HEK293 (cell line): ENCODE measurements around the gene LMO7.

Experiments
- CTCF ChIA-PET: fragments of 350-600 bp; formaldehyde crosslinking; extraction: SDS; loops from one replicate; lab custom pipeline; 2021; ENCODE audit warnings: antibody characterized with exemption; lab: Yijun Ruan, JAX
- POLR2A ChIA-PET: fragments of 300-600 bp; formaldehyde crosslinking; extraction: SDS; loops from one replicate; lab custom pipeline; 2020; ENCODE audit warnings: antibody characterized with exemption, inconsistent platforms; lab: Yijun Ruan, JAX
- H3K27ac ChIP-seq: fragments of 200-500 bp; sonication (Bioruptor generic); 2 replicates; pipeline ENCODE4 v1.5.1; 2014; ENCODE audit warnings: low read depth, low read length, control low read depth, inconsistent platforms; ENCODE audit errors: extremely low read depth
- H3K36me3 ChIP-seq, 2 experiments: fragments of 200-500 bp in 1 of 2; sonication (Bioruptor generic) in 1 of 2; 1 replicate in 1 of 2; 2 replicates in 1 of 2; pipeline ENCODE4 v1.5.1; 2014 to 2017; ENCODE audit warnings: inconsistent platforms in 2 of 2, low read length in 2 of 2; ENCODE audit not compliant: control insufficient read depth in 2 of 2, insufficient read depth in 1 of 2
- H3K4me1 ChIP-seq: fragments of 200-500 bp; sonication (Bioruptor generic); 2 replicates; pipeline ENCODE4 v1.5.1; 2014; ENCODE audit warnings: mild to moderate bottlenecking, low read length, inconsistent platforms; ENCODE audit not compliant: control insufficient read depth, insufficient read depth
- H3K4me3 ChIP-seq: 2 replicates; pipeline ENCODE4 v1.5.1; 2011; ENCODE audit warnings: low read depth, mild to moderate bottlenecking, control low read depth, low read length, moderate library complexity
- H3K9me3 ChIP-seq: fragments of 200-500 bp; sonication (Bioruptor generic); 2 replicates; pipeline ENCODE4 v1.5.1; 2014; ENCODE audit warnings: low read depth, low read length, inconsistent platforms; ENCODE audit not compliant: control insufficient read depth, insufficient read depth
- GLIS1 ChIP-seq: fragments of 450-650 bp; formaldehyde crosslinking; IDR thresholded peaks from 2 replicates; pipeline ENCODE4 v1.5.1; 2016; ENCODE audit warnings: missing biosample characterization, missing genetic modification characterization
- KLF9 ChIP-seq: fragments of 450-650 bp; formaldehyde crosslinking; IDR thresholded peaks from 2 replicates; pipeline ENCODE4 v1.5.1; 2016; ENCODE audit warnings: missing biosample characterization, missing genetic modification characterization, low read depth
- PRDM2 ChIP-seq: fragments of 450-650 bp; formaldehyde crosslinking; IDR thresholded peaks from 2 replicates; pipeline ENCODE4 v1.5.1; 2016; ENCODE audit warnings: missing biosample characterization, missing genetic modification characterization, borderline replicate concordance
- ZBTB49 ChIP-seq: fragments of 450-650 bp; formaldehyde crosslinking; IDR thresholded peaks from 2 replicates; pipeline ENCODE4 v1.5.1; 2016; ENCODE audit warnings: missing biosample characterization, missing genetic modification characterization, low read depth
- ZNF138 ChIP-seq: fragments of 450-650 bp; formaldehyde crosslinking; IDR thresholded peaks from 2 replicates; pipeline ENCODE4 v1.5.1; 2016; ENCODE audit warnings: missing biosample characterization, missing genetic modification characterization, borderline replicate concordance
- ZNF274 ChIP-seq, 2 experiments: fragments of 200-500 bp in 1 of 2; fragments of 450-650 bp in 1 of 2; sonication (Bioruptor generic) in 1 of 2; formaldehyde crosslinking in 1 of 2; IDR thresholded peaks; 2 replicates each; pipeline versions ENCODE4 v1.5.1 to v1.6.1; 2014 to 2016; ENCODE audit warnings: borderline replicate concordance in 1 of 2, inconsistent platforms in 1 of 2, low read length in 1 of 2, missing biosample characterization in 1 of 2, missing genetic modification characterization in 1 of 2
- ZNF473 ChIP-seq: fragments of 450-650 bp; formaldehyde crosslinking; IDR thresholded peaks from 2 replicates; pipeline ENCODE4 v1.5.1; 2017; ENCODE audit warnings: missing biosample characterization, missing genetic modification characterization
- ZNF707 ChIP-seq: fragments of 450-650 bp; formaldehyde crosslinking; IDR thresholded peaks from 2 replicates; pipeline ENCODE4 v1.5.1; 2016; ENCODE audit warnings: missing biosample characterization, missing genetic modification characterization
- TF ChIP-seq, protein P1 (sequence below): fragments of 450-650 bp; formaldehyde crosslinking; IDR thresholded peaks from 2 replicates; pipeline ENCODE4 v1.5.1; 2016; ENCODE audit warnings: missing biosample characterization, missing genetic modification characterization
- TF ChIP-seq, protein P2 (sequence below): fragments of 450-650 bp; formaldehyde crosslinking; IDR thresholded peaks from 2 replicates; pipeline ENCODE4 v1.5.1; 2016; ENCODE audit warnings: missing biosample characterization, missing genetic modification characterization
- TF ChIP-seq, protein P3 (sequence below): fragments of 450-650 bp; formaldehyde crosslinking; IDR thresholded peaks from 2 replicates; pipeline ENCODE4 v1.5.1; 2016; ENCODE audit warnings: missing biosample characterization, missing genetic modification characterization

LMO7 gene

DNA sequence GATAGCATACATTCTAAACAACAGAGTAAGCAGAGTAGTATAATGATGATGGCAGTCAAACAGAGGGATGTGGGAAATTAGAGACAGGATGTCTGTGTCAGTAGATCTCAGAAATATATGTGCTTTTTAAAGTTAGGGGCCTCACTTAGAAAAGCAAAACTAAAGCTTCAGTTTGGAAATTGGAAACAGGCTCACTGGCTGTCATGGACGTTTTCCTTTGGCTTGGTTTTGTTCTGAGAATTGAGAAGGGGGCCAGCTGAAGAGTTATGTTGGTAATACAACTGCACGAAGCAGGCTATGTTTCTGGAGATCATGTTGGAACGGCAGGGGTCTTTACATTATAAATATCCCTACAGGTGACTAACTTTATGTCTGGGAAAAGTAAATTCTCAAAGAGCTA lies 261.3 kb downstream of the LMO7 start (continued):
- no peak for TF ChIP-seq PRDM2
- no peak for TF ChIP-seq ZNF138 (tag by site-specific recombination)
- no peak for TF ChIP-seq ZNF473 (tag by site-specific recombination)

DNA sequence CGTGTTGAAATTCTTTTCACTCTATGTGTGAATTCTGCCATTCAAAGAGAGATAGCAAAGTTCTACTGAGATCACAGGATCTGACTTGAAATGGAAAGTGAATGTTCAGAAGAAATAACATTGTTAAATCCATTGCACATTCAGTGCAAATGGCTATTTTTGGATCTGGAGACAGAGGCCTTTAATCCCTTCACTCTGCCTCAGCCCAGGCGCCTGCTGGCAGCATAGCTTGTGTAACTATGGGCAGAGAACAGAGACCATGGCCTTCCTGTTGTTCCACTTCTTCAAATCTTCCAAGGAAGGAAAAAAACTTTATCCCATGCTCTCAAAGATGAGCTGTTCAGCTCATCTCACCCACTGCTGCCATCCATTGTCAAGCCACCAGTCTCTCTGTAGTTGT lies 265.4 kb downstream of the LMO7 start:
- CTCF ChIA-PET: no interaction called here

GRCh38 chr13:75902166-75903104 lies 266.3 kb downstream of the LMO7 start:
- no peak overlapping the region for H3K4me3 ChIP-seq
- ChIA-PET CTCF (no interaction called here), POLR2A (no interaction called here)
- H3K9me3 ChIP-seq: no peaks in the 10 kb centered on the region
- H3K4me1 ChIP-seq: no peaks in the 10 kb centered on the region
- no peaks in the 10 kb centered on the region for H3K36me3 ChIP-seq
- H3K27ac ChIP-seq: no peak overlapping the region
- TF ChIP-seq, protein P1, sequence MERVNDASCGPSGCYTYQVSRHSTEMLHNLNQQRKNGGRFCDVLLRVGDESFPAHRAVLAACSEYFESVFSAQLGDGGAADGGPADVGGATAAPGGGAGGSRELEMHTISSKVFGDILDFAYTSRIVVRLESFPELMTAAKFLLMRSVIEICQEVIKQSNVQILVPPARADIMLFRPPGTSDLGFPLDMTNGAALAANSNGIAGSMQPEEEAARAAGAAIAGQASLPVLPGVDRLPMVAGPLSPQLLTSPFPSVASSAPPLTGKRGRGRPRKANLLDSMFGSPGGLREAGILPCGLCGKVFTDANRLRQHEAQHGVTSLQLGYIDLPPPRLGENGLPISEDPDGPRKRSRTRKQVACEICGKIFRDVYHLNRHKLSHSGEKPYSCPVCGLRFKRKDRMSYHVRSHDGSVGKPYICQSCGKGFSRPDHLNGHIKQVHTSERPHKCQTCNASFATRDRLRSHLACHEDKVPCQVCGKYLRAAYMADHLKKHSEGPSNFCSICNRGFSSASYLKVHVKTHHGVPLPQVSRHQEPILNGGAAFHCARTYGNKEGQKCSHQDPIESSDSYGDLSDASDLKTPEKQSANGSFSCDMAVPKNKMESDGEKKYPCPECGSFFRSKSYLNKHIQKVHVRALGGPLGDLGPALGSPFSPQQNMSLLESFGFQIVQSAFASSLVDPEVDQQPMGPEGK: no peak
- TF ChIP-seq GLIS1 (no peak), ZBTB49 (tag by site-specific recombination) (no peak), KLF9 (tag by site-specific recombination) (no peak)
- TF ChIP-seq, protein P2, sequence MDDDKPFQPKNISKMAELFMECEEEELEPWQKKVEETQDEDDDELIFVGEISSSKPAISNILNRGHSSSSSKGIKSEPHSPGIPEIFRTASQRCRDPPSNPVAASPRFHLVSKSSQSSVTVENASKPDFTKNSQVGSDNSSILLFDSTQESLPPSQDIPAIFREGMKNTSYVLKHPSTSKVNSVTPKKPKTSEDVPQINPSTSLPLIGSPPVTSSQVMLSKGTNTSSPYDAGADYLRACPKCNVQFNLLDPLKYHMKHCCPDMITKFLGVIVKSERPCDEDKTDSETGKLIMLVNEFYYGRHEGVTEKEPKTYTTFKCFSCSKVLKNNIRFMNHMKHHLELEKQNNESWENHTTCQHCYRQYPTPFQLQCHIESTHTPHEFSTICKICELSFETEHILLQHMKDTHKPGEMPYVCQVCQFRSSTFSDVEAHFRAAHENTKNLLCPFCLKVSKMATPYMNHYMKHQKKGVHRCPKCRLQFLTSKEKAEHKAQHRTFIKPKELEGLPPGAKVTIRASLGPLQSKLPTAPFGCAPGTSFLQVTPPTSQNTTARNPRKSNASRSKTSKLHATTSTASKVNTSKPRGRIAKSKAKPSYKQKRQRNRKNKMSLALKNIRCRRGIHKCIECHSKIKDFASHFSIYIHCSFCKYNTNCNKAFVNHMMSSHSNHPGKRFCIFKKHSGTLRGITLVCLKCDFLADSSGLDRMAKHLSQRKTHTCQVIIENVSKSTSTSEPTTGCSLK (tag by site-specific recombination): no peak

More for the DNA sequence above, 265.4 kb downstream of the LMO7 start:
- no peaks in the 10 kb centered on the region for H3K4me1 ChIP-seq
- TF ChIP-seq, protein P3, sequence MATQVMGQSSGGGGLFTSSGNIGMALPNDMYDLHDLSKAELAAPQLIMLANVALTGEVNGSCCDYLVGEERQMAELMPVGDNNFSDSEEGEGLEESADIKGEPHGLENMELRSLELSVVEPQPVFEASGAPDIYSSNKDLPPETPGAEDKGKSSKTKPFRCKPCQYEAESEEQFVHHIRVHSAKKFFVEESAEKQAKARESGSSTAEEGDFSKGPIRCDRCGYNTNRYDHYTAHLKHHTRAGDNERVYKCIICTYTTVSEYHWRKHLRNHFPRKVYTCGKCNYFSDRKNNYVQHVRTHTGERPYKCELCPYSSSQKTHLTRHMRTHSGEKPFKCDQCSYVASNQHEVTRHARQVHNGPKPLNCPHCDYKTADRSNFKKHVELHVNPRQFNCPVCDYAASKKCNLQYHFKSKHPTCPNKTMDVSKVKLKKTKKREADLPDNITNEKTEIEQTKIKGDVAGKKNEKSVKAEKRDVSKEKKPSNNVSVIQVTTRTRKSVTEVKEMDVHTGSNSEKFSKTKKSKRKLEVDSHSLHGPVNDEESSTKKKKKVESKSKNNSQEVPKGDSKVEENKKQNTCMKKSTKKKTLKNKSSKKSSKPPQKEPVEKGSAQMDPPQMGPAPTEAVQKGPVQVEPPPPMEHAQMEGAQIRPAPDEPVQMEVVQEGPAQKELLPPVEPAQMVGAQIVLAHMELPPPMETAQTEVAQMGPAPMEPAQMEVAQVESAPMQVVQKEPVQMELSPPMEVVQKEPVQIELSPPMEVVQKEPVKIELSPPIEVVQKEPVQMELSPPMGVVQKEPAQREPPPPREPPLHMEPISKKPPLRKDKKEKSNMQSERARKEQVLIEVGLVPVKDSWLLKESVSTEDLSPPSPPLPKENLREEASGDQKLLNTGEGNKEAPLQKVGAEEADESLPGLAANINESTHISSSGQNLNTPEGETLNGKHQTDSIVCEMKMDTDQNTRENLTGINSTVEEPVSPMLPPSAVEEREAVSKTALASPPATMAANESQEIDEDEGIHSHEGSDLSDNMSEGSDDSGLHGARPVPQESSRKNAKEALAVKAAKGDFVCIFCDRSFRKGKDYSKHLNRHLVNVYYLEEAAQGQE (tag by site-specific recombination): no peak
- TF ChIP-seq ZNF473 (tag by site-specific recombination) (no peak), ZNF707 (no peak), ZNF274 (IDR thresholded peaks at IDR 0.05; ENCODE audit: low read length) (no peak), ZNF274 (tag by site-specific recombination; IDR thresholded peaks at IDR 0.05; ENCODE audit: borderline replicate concordance) (no peak)
- TF ChIP-seq, all 188 proteins: peak for 0
- Histone ChIP-seq H3K9me3 (no peaks in the 10 kb centered on the region), H3K27ac (no peak overlapping the region), H3K4me3 (no peak overlapping the region), H3K36me3 (no peaks in the 10 kb centered on the region)
- POLR2A ChIA-PET: no interaction called here
